DMS53 (cell line): ENCODE results near the gene ADAMTS2.

Source experiments
- DNase-seq: peaks from one replicate; lab custom pipeline; 2025; lab: John Stamatoyannopoulos, UW

The ADAMTS2 gene

GRCh38 chr5:179194201-179194910 lies 150.9 kb downstream of the ADAMTS2 start:
- no peak for DNase-seq

- no peak for DNase-seq
Observed at GRCh38 chr5:179193746-179194145, 151.5 kb downstream of the ADAMTS2 start.

GRCh38 chr5:179192891-179193470 lies 152.3 kb downstream of the ADAMTS2 start:
- DNase-seq: no peak

GRCh38 chr5:179192185-179192890 lies 152.9 kb downstream of the ADAMTS2 start:
- no peak for DNase-seq

GRCh38 chr5:179191506-179192184 lies 153.6 kb downstream of the ADAMTS2 start:
- DNase-seq: no peak

GRCh38 chr5:179190851-179191505 lies 154.3 kb downstream of the ADAMTS2 start:
- DNase-seq: no peak

GRCh38 chr5:179188636-179189035 lies 156.6 kb downstream of the ADAMTS2 start:
- DNase-seq: no peak

GRCh38 chr5:179187681-179188575 lies 157.3 kb downstream of the ADAMTS2 start:
- no peak for DNase-seq

- no peak for DNase-seq
Observed at GRCh38 chr5:179187229-179187678, 158.0 kb downstream of the ADAMTS2 start.

GRCh38 chr5:179186801-179187200 lies 158.5 kb downstream of the ADAMTS2 start:
- no peak for DNase-seq

- DNase-seq: no peak
Observed at GRCh38 chr5:179185941-179186411, 159.3 kb downstream of the ADAMTS2 start.

- DNase-seq: no peak
Observed at GRCh38 chr5:179185256-179185940, 159.9 kb downstream of the ADAMTS2 start.

- DNase-seq: no peak
Observed at GRCh38 chr5:179184521-179185050, 160.7 kb downstream of the ADAMTS2 start.

GRCh38 chr5:179183481-179183880 lies 161.8 kb downstream of the ADAMTS2 start:
- no peak for DNase-seq

- DNase-seq: no peak
Observed at GRCh38 chr5:179182601-179183000, 162.7 kb downstream of the ADAMTS2 start.

- DNase-seq: no peak
Observed at GRCh38 chr5:179181988-179182387, 163.3 kb downstream of the ADAMTS2 start.

- no peak for DNase-seq
Observed at GRCh38 chr5:179180921-179181645, 164.2 kb downstream of the ADAMTS2 start.

GRCh38 chr5:179180061-179180610 lies 165.1 kb downstream of the ADAMTS2 start:
- no peak for DNase-seq
